ENCODE data around the gene BCAP29.

DNA sequence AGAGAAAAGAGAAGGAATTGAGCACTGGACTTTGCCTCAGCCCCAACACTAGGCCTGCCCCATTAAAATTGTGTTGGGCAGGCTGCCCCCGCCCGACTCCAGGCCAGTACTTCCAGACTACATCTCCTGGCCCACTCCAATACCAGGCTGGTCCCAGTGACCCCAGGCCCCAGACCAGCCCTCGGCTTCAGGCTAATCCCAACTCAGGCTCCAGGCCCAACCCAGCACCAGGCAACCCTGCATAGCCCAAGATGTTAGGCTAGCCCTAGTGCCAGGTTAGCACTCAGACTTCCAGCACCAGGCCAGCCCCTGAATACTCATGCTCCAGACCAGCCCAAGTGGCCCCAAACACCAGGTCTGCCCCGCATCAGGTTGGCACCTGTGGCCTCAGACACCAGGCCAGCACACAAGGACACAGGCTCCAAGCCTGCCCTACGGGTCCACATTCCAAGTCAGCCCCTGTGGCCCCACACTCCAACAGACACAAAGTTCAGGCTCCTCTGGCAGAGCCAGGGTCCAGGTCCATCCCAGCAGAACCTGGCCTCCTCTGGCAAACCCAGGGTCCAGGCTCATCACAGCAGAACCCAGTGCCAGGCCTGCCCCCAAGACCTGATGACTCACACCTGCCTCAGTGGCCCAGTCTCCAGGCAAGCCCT, 36.6 kb upstream of the BCAP29 start:
- TF ChIP-seq CTCF (IDR thresholded peaks at IDR 0.05): no peak
- TF ChIP-seq POLR2A (IDR thresholded peaks at IDR 0.05): no peak

All from heart left ventricle (tissue), 13 donors.